Stimulated activated CD4-positive, alpha-beta T cell treated with anti-CD3 and anti-CD28 coated beads, Interleukin-2, amount 100 ng/mL, for 48 hours (primary cell): ENCODE results near the gene WWC2.

Experiments
- DNase-seq, 2 donors: peaks; one replicate each; pipeline ENCODE4 v3.0.0-alpha.2; 2020

The WWC2 gene

DNA sequence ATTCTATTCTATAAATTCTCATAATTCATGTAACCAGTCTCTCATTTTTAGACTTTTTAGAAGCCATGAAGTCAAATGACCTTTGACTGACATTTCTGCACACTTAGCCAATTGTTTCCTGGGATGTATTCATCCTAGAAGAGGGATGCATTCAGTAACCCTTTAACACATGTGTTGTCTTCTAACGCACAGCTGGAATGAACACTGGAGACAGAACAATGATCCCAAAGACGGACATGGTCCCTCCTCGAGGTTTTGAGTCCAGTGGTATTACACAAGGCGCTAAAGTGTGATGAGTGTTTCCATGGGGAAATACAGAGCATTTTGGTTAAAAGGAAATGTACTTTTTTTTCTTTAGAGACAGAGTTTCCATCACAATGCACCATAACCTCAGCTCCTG, 263.0 kb downstream of the WWC2 start:
- no peak for DNase-seq

DNA sequence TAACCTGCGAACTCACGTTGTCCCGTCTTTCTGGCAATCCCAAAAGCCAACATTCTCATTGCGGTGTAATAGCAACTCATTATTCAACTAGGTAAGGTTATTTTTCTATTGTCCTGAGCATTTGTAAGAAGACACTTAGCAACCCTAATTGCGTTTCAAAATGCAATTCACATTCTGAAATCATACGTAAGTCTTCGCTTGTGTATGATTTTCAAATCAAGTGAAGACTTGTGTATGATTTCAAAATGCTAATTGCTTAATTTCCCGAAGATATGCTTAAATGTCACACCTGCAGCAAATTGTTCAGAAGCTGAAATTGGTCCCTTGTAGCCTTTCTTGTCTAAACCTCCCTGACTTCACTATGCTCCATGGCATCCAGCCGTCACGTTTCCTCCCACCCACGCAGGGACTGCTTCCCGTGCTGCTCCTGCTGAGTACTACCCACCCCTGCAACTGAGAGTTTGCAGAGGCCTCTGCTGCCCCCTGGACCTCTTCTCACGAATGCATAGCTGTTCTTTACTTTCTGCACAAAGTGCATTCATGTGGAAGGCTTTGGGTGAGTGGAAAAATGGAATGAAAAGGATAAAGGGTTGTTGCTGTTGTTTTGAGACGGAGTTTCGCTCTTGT, 264.0 kb downstream of the WWC2 start:
- DNase-seq: no peak

DNA sequence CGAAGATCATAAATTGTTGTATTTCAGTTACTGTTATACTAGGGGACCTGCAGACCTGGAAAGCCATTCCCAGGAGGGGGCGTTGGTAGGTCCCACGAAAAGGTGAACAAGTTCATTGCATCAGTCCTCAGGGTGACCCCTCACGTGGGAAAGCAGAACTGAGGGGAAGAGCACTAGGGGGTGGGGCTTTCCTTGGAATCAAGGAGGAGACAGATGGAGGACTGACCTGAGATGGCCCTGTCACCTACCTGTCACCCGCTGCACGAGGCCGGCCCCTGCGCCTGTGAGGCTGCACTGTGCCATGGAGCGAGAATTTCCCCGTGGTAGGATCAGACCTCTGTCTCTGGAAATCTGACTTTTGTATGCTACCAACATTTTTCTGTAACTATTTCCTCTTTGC, 265.0 kb downstream of the WWC2 start:
- no peak for DNase-seq

- no peak for DNase-seq
Measured at GRCh38 chr4:183366206-183366835, 267.3 kb downstream of the WWC2 start.

DNA sequence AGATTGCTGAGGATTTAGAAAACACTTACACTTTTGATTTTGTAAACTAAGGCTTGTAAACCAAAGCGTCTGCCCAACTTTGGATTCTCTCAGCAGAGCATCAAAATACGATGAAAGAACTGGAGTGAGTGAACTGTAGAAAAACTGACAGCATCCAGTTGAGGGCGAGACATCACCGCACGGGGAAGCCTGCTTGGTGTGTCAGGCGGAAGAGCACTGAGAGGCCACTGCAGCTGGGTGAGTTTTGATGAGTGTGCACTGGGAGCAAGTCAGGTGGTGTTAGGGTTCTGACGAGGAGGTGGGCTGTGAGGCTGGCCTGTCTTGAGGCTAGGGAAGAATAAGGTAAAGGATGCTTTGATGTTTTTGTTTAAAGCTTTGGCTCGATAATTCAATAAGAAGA, 270.0 kb downstream of the WWC2 start:
- no peak for DNase-seq
